OCI-LY7 (cell line): ENCODE results near the gene BCL2L12. TPM values are rescaled to one million over a fixed set of nuclear protein-coding genes. Genes with fewer than 3 reads are reported as not detected.

Experiments
- BruUV-seq: library from RNA; stranded (reverse); fragments of 400-500 nt; replicated peaks from 2 replicates; lab custom pipeline; 2021; lab: Mats Ljungman, UMichigan
- CTCF ChIA-PET: fragments of 300-600 bp; sonication (Branson Sonifier 250); formaldehyde crosslinking; loops from one replicate; lab custom pipeline; 2022; ENCODE audit warnings: antibody characterized with exemption; ENCODE audit not compliant: unreplicated experiment; lab: Charles Lee
- POLR2A ChIA-PET: fragments of 300-600 bp; sonication (Branson Sonifier 250); formaldehyde crosslinking; loops from one replicate; lab custom pipeline; 2022; ENCODE audit warnings: antibody characterized with exemption; lab: Charles Lee
- DNase-seq: peaks from one replicate; pipeline ENCODE4 v3.0.0-alpha.2; 2015; ENCODE audit warnings: low spot score
- H2AFZ ChIP-seq: fragments of 200-600 bp; sonication (generic), shearing (Covaris generic); 2 replicates; pipeline ENCODE4 v1.6.1; 2014; ENCODE audit warnings: mild to moderate bottlenecking, antibody characterized with exemption, low read length, moderate library complexity
- H3K27ac ChIP-seq: fragments of 200-600 bp; sonication (generic); 2 replicates; pipeline ENCODE4 v1.5.1; 2014; ENCODE audit warnings: mixed run types, low read depth, mild to moderate bottlenecking, moderate library complexity, low read length, inconsistent platforms; ENCODE audit not compliant: poor library complexity, severe bottlenecking
- H3K36me3 ChIP-seq: fragments of 200-600 bp; sonication (generic); 2 replicates; pipeline ENCODE4 v1.6.1; 2014; ENCODE audit warnings: mild to moderate bottlenecking, antibody characterized with exemption, low read length, moderate library complexity, mixed read lengths; ENCODE audit not compliant: insufficient read depth
- H3K4me1 ChIP-seq: fragments of 200-600 bp; sonication (generic); 2 replicates; pipeline ENCODE4 v1.5.1; 2014; ENCODE audit warnings: mild to moderate bottlenecking, low read length; ENCODE audit not compliant: insufficient read depth, poor library complexity, severe bottlenecking
- H3K4me2 ChIP-seq: fragments of 200-600 bp; sonication (generic); 2 replicates; pipeline ENCODE4 v1.6.1; 2014; ENCODE audit warnings: mild to moderate bottlenecking, low read length
- H3K4me3 ChIP-seq: fragments of 200-600 bp; sonication (generic); 2 replicates; pipeline ENCODE4 v1.5.1; 2014; ENCODE audit warnings: mild to moderate bottlenecking, low read depth, low read length; ENCODE audit not compliant: poor library complexity, severe bottlenecking
- H3K79me2 ChIP-seq: fragments of 200-600 bp; sonication (generic); 2 replicates; pipeline ENCODE4 v1.6.1; 2016; ENCODE audit warnings: low read depth, mild to moderate bottlenecking, low read length, moderate library complexity, mixed read lengths; ENCODE audit not compliant: insufficient read depth
- H3K9me2 ChIP-seq: fragments of 200-600 bp; sonication (generic); 2 replicates; pipeline ENCODE4 v1.6.1; 2016; ENCODE audit warnings: mild to moderate bottlenecking, low read length, mixed read lengths; ENCODE audit not compliant: insufficient read depth
- H3K9me3 ChIP-seq: fragments of 200-600 bp; sonication (generic); 2 replicates; pipeline ENCODE4 v1.6.1; 2014; ENCODE audit warnings: mild to moderate bottlenecking, mixed run types, low read length, mixed read lengths
- H4K20me1 ChIP-seq: fragments of 200-600 bp; sonication (generic); 2 replicates; pipeline ENCODE4 v1.6.1; 2014; ENCODE audit warnings: mild to moderate bottlenecking, antibody characterized with exemption, low read length, moderate library complexity, mixed read lengths; ENCODE audit not compliant: insufficient read depth
- CTCF ChIP-seq: fragments of 200-600 bp; sonication (generic); conservative IDR thresholded peaks from 2 replicates; pipeline ENCODE4 v1.5.1; 2014; ENCODE audit warnings: mild to moderate bottlenecking, antibody characterized with exemption, low read length, moderate library complexity, mixed read lengths
- EZH2phosphoT487 ChIP-seq: fragments of 200-600 bp; sonication (generic); IDR thresholded peaks from 2 replicates; pipeline ENCODE4 v1.6.1; 2018; ENCODE audit warnings: low read depth, borderline replicate concordance, mild to moderate bottlenecking, mixed run types, antibody characterized with exemption, low read length, moderate library complexity, mixed read lengths
- intact Hi-C: fragments of 100-400 bp; cut with micrococcal nuclease; formaldehyde crosslinking; loops from one replicate; pipeline ENCODE4 v1.10.0; 2022; ENCODE audit not compliant: unreplicated experiment
- total RNA-seq, 2 experiments: library from RNA; depleted of rRNA in 1 of 2; stranded (reverse); fragments of >200 nt in 1 of 2; shearing (Covaris generic) in 1 of 2; gene quantifications; 2 replicates each; pipeline ENCODE4 v1.2.3, GENCODE V29; 2014 to 2022

Gene BCL2L12
- total RNA-seq, 2 experiments from 2014 or later, result 38.9 to 65.4 TPM

GRCh38 chr19:49712397-49712859 is 46.7 kb downstream of the BCL2L12 start:
- BruUV-seq, result no TSS peak
- Histone ChIP-seq H3K4me1 (peaks cover 3% of the 10 kb centered on the region), H3K4me2 (no peak overlapping the region), H3K9me3 (no peaks in the 10 kb centered on the region), H3K9me2 (no peaks in the 10 kb centered on the region), H4K20me1 (no peaks in the 10 kb centered on the region), H3K36me3 (no peaks in the 10 kb centered on the region), H3K4me3 (no peak overlapping the region), H2AFZ (no peak overlapping the region), H3K27ac (no peak overlapping the region), H3K79me2 (no peaks in the 10 kb centered on the region)
- CTCF ChIA-PET, result no interaction called here
- TF ChIP-seq EZH2phosphoT487 (no peak), CTCF (no peak)
- POLR2A ChIA-PET, result no interaction called here
- DNase-seq, result peak; percentile 31
- intact Hi-C loops, result no loop called here

DNA sequence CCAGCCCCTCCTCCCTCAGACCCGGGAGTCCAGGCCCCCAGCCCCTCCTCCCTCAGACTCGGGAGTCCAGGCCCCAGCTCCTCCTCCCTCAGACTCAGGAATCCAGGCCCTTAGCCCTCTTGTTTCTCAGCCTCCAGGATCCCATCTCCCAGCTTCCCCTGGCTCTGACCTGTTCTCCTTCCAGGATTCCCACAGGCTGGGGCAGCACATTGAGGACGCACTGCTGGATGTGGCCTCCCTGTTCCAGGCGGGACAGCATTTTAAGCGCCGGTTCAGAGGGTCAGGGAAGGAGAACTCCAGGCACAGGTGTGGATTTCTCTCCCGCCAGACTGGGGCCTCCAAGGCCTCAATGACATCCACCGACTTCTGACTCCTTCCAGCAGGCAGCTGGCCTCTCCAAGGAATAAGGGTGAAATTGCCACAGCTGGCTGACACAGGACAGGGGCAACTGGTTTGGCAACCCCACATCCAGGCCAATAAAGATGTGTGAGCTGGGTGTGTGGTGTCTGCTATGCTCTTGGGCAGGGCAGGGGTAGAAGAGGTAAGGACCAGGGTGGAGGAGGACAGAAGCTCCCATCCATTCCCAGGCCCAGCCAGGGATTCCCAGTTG is 47.6 kb downstream of the BCL2L12 start:
- DNase-seq, result no peak
- intact Hi-C loops, result no loop called here
- H2AFZ ChIP-seq, result no peak overlapping the region
- H3K36me3 ChIP-seq, result no peaks in the 10 kb centered on the region
- no peak for TF ChIP-seq CTCF
- TF ChIP-seq EZH2phosphoT487, result no peak
- H3K9me2 ChIP-seq, result no peaks in the 10 kb centered on the region
- CTCF ChIA-PET, result no interaction called here
- no TSS peak for BruUV-seq
- H3K27ac ChIP-seq, result no peak overlapping the region
- H3K4me2 ChIP-seq, result no peak overlapping the region
- H3K79me2 ChIP-seq, result no peaks in the 10 kb centered on the region
- POLR2A ChIA-PET, result no interaction called here
- peaks cover 9% of the 10 kb centered on the region for H3K4me1 ChIP-seq
- H3K9me3 ChIP-seq, result no peaks in the 10 kb centered on the region
- no peak overlapping the region for H3K4me3 ChIP-seq
- H4K20me1 ChIP-seq, result no peaks in the 10 kb centered on the region

DNA sequence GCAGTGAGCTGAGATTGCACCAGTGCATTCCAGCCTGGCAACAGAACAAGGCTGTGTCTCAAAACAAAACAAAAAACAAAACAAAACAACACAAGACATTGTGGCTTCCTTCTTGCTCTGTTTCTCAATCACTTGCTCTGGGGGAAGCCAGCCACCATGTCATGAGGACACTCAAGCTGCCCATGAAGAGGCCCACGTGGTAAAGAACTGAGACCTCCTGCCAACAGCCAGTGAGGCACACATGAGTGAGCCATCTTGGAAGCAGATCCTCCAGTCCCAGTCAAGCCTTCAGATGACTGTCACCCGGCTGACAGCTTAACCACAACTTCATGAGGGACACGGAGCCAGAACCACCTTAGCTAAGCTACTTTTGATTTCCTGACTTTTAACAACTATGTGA is 50.4 kb downstream of the BCL2L12 start:
- Histone ChIP-seq H3K9me2 (no peaks in the 10 kb centered on the region), H3K4me1 (peaks cover 9% of the 10 kb centered on the region), H3K4me3 (no peak overlapping the region), H3K4me2 (no peak overlapping the region), H4K20me1 (no peaks in the 10 kb centered on the region), H3K79me2 (no peaks in the 10 kb centered on the region), H3K36me3 (no peaks in the 10 kb centered on the region), H2AFZ (no peak overlapping the region), H3K27ac (no peak overlapping the region), H3K9me3 (no peaks in the 10 kb centered on the region)
- ChIA-PET POLR2A (interaction anchor here (0.8 kb wide), 1 partner anchor 37 kb away, joined by 3 read pairs; no protein-coding TSS in a partner anchor), CTCF (no interaction called here)
- DNase-seq, result no peak
- intact Hi-C loops, result no loop called here
- TF ChIP-seq EZH2phosphoT487 (no peak), CTCF (no peak)
- BruUV-seq, result no TSS peak
